SU-DHL-6 (cell line): ENCODE measurements around the gene SPEF1.

ENCODE experiments used
- H2AFZ ChIP-seq: fragments of 200-600 bp; sonication (generic); 2 replicates; pipeline ENCODE4 v1.6.1; 2014; ENCODE audit warnings: low read depth, mild to moderate bottlenecking, moderate library complexity, mixed read lengths, antibody characterized with exemption, low read length; ENCODE audit not compliant: severe bottlenecking
- H3F3A ChIP-seq: fragments of 200-600 bp; shearing (Covaris generic); 2 replicates; pipeline ENCODE4 v1.6.0; 2016; ENCODE audit warnings: antibody characterized with exemption, mild to moderate bottlenecking; ENCODE audit not compliant: insufficient read depth
- H3K27ac ChIP-seq: fragments of 200-600 bp; sonication (generic); 2 replicates; pipeline ENCODE4 v1.5.1; 2016; ENCODE audit warnings: low read depth, mild to moderate bottlenecking, low read length, moderate library complexity, mixed read lengths
- H3K27me3 ChIP-seq: fragments of 200-600 bp; sonication (generic), shearing (Covaris generic); 2 replicates; pipeline ENCODE4 v1.6.0; 2014; ENCODE audit warnings: mild to moderate bottlenecking, low read length
- H3K36me3 ChIP-seq: fragments of 200-600 bp; sonication (generic); 2 replicates; pipeline ENCODE4 v1.6.1; 2014; ENCODE audit warnings: mild to moderate bottlenecking, low read length, mixed read lengths
- H3K4me2 ChIP-seq: fragments of 300-600, 200-600 bp; shearing (Covaris generic), sonication (generic); 2 replicates; pipeline ENCODE4 v1.6.0; 2014; ENCODE audit warnings: low read length, low read depth, mild to moderate bottlenecking; ENCODE audit not compliant: poor library complexity, severe bottlenecking
- H3K4me3 ChIP-seq: fragments of 200-600 bp; sonication (generic); 2 replicates; pipeline ENCODE4 v1.5.1; 2014; ENCODE audit warnings: antibody characterized with exemption, low read length, mild to moderate bottlenecking, mixed read lengths; ENCODE audit not compliant: insufficient read depth, poor library complexity, severe bottlenecking
- H3K79me2 ChIP-seq: fragments of 200-600 bp; sonication (generic); 2 replicates; pipeline ENCODE4 v1.6.1; 2014; ENCODE audit warnings: mild to moderate bottlenecking, low read length, moderate library complexity; ENCODE audit not compliant: insufficient read depth
- H3K9ac ChIP-seq: fragments of 200-600 bp; sonication (generic); 2 replicates; pipeline ENCODE4 v1.7.0; 2014; ENCODE audit warnings: mild to moderate bottlenecking, low read length
- H3K9me2 ChIP-seq: fragments of 200-600 bp; sonication (generic); replicated peaks from 2 replicates; pipeline ENCODE4 v1.6.1; 2014; ENCODE audit warnings: low read length; ENCODE audit not compliant: insufficient read depth
- H3K9me3 ChIP-seq: fragments of 200-600 bp; sonication (generic); 2 replicates; pipeline ENCODE4 v1.6.1; 2014; ENCODE audit warnings: low read length, mixed read lengths; ENCODE audit not compliant: insufficient read depth
- H4K20me1 ChIP-seq: fragments of 200-600 bp; sonication (generic); 2 replicates; pipeline ENCODE4 v1.6.1; 2014; ENCODE audit warnings: low read depth, mild to moderate bottlenecking, antibody characterized with exemption, low read length, moderate library complexity, mixed read lengths
- CTCF ChIP-seq: fragments of 200-600 bp; sonication (generic); IDR thresholded peaks from one replicate; pipeline ENCODE4 v1.5.1; 2017; ENCODE audit warnings: antibody characterized with exemption, mild to moderate bottlenecking, low read length, moderate library complexity; ENCODE audit not compliant: insufficient read depth, poor library complexity, severe bottlenecking
- EZH2phosphoT487 ChIP-seq: fragments of 200-600 bp; sonication (generic), shearing (Covaris generic); conservative IDR thresholded peaks from 2 replicates; pipeline ENCODE4 v1.6.1; 2018; ENCODE audit warnings: mild to moderate bottlenecking, antibody characterized with exemption, low read length, moderate library complexity, mixed read lengths

SPEF1 gene

GRCh38 chr20:3739054-3739925 lies 42.0 kb downstream of the SPEF1 start:
- Histone ChIP-seq H3K9me3 (no peaks in the 10 kb centered on the region), H3K36me3 (no peaks in the 10 kb centered on the region), H2AFZ (no peak overlapping the region), H3K27ac (no peak overlapping the region), H3K4me2 (no peak overlapping the region), H3K9me2 (no peaks in the 10 kb centered on the region), H3K79me2 (no peaks in the 10 kb centered on the region), H3K4me3 (no peak overlapping the region), H3F3A (no peaks in the 10 kb centered on the region), H3K27me3 (no peaks in the 10 kb centered on the region), H3K9ac (no peak overlapping the region), H4K20me1 (no peaks in the 10 kb centered on the region)
- TF ChIP-seq CTCF, result no peak

- TF ChIP-seq CTCF (no peak), EZH2phosphoT487 (no peak)
- H3K9me3 ChIP-seq, result no peaks in the 10 kb centered on the region
- H3K36me3 ChIP-seq, result no peaks in the 10 kb centered on the region
- H3K9me2 ChIP-seq, result no peaks in the 10 kb centered on the region
- no peak overlapping the region for H3K4me3 ChIP-seq
- H2AFZ ChIP-seq, result no peak overlapping the region
- no peak overlapping the region for H3K27ac ChIP-seq
- H3K4me2 ChIP-seq, result no peak overlapping the region
- H3F3A ChIP-seq, result no peaks in the 10 kb centered on the region
- H3K27me3 ChIP-seq, result no peaks in the 10 kb centered on the region
- no peaks in the 10 kb centered on the region for H4K20me1 ChIP-seq
- H3K79me2 ChIP-seq, result no peaks in the 10 kb centered on the region
- H3K9ac ChIP-seq, result no peak overlapping the region
These were observed 42.9 kb downstream of the SPEF1 start for GRCh38 chr20:3738111-3739053.

GRCh38 chr20:3735768-3736167 lies 45.5 kb downstream of the SPEF1 start:
- Histone ChIP-seq H3K9me3 (no peaks in the 10 kb centered on the region), H3K27me3 (no peaks in the 10 kb centered on the region), H3K36me3 (no peaks in the 10 kb centered on the region), H3K4me2 (no peak overlapping the region), H3K79me2 (no peaks in the 10 kb centered on the region), H2AFZ (no peak overlapping the region), H4K20me1 (no peaks in the 10 kb centered on the region), H3K9me2 (no peaks in the 10 kb centered on the region), H3K4me3 (no peak overlapping the region), H3F3A (no peaks in the 10 kb centered on the region), H3K9ac (no peak overlapping the region), H3K27ac (no peak overlapping the region)
- TF ChIP-seq EZH2phosphoT487, result no peak
- no peak for TF ChIP-seq CTCF
